IMR-90 (cell line): ENCODE measurements around the gene ASPN.

Source experiments
- CEBPB ChIP-seq: IDR thresholded peaks from 2 replicates; pipeline ENCODE4 v1.6.1; 2012; ENCODE audit warnings: low read depth, low read length, improper control_type of control experiment
- MAFK ChIP-seq: IDR thresholded peaks from 2 replicates; pipeline ENCODE4 v1.6.1; 2012; ENCODE audit warnings: low read depth, low read length, improper control_type of control experiment
- POLR2A ChIP-seq: IDR thresholded peaks from 2 replicates; pipeline ENCODE4 v1.6.1; 2012; ENCODE audit warnings: mild to moderate bottlenecking, low read depth, low read length
- RAD21 ChIP-seq: IDR thresholded peaks from 2 replicates; pipeline ENCODE4 v1.6.1; 2012; ENCODE audit warnings: low read length, improper control_type of control experiment
- RFX5 ChIP-seq: IDR thresholded peaks from 2 replicates; pipeline ENCODE4 v1.8.0; 2012; ENCODE audit warnings: low read depth, mild to moderate bottlenecking, low read length, moderate library complexity
- SMC3 ChIP-seq: fragments of 150-350 bp; IDR thresholded peaks from 2 replicates; pipeline ENCODE4 v1.6.1; 2016; ENCODE audit warnings: low read depth, mild to moderate bottlenecking, antibody characterized with exemption, low read length, moderate library complexity
- TF ChIP-seq, protein P1 (sequence below): conservative IDR thresholded peaks from 2 replicates; pipeline ENCODE4 v1.5.1; 2012; ENCODE audit warnings: mild to moderate bottlenecking, low read depth, low read length, improper control_type of control experiment
- TF ChIP-seq, protein P2 (sequence below): fragments of 150-350 bp; IDR thresholded peaks from 2 replicates; pipeline ENCODE4 v1.6.1; 2017; ENCODE audit warnings: mild to moderate bottlenecking, antibody characterized with exemption, low read length, low read depth

DNA sequence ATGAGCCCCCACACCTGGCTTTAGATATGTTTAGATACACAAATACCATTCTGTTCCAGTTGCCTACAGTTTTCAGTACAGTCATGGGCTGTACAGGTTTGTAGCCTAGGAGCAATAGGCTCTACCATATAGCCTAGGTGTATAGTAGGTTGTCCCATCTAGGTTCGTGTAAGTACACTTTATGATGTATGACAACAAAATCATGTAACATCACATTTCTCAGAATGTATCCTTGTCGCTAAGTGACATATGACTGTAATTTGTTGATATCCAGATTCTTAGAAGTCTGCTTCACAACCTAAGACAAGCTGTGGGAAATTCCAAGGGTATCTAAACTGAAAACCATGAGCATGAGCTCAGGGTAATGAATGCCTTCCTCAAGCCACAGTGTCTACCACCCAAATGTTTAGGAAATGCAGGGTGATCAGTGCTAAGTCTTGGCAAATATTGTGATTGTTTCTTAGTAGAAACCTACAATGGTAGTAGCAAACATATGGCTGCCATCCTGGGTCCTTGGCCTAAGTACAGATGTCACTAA, 45.1 kb upstream of the ASPN start:
- no peak for TF ChIP-seq RAD21
- TF ChIP-seq, protein P1, sequence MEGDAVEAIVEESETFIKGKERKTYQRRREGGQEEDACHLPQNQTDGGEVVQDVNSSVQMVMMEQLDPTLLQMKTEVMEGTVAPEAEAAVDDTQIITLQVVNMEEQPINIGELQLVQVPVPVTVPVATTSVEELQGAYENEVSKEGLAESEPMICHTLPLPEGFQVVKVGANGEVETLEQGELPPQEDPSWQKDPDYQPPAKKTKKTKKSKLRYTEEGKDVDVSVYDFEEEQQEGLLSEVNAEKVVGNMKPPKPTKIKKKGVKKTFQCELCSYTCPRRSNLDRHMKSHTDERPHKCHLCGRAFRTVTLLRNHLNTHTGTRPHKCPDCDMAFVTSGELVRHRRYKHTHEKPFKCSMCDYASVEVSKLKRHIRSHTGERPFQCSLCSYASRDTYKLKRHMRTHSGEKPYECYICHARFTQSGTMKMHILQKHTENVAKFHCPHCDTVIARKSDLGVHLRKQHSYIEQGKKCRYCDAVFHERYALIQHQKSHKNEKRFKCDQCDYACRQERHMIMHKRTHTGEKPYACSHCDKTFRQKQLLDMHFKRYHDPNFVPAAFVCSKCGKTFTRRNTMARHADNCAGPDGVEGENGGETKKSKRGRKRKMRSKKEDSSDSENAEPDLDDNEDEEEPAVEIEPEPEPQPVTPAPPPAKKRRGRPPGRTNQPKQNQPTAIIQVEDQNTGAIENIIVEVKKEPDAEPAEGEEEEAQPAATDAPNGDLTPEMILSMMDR: no peak
- TF ChIP-seq CEBPB: no peak
- no peak for TF ChIP-seq SMC3
- TF ChIP-seq, protein P2, sequence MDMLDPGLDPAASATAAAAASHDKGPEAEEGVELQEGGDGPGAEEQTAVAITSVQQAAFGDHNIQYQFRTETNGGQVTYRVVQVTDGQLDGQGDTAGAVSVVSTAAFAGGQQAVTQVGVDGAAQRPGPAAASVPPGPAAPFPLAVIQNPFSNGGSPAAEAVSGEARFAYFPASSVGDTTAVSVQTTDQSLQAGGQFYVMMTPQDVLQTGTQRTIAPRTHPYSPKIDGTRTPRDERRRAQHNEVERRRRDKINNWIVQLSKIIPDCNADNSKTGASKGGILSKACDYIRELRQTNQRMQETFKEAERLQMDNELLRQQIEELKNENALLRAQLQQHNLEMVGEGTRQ: no peak
- no peak for TF ChIP-seq POLR2A
- TF ChIP-seq MAFK: no peak
- TF ChIP-seq RFX5: no peak
